HepG2 (cell line): Measurements from ENCODE around the gene SPOP. TPM values are rescaled to one million over a fixed set of nuclear protein-coding genes. Genes with fewer than 3 reads are reported as not detected.

ENCODE experiments used
- CHD4 ChIP-seq: fragments of 200-600 bp; sonication (generic); IDR thresholded peaks from 2 replicates; pipeline ENCODE4 v1.7.0; 2017; ENCODE audit warnings: mild to moderate bottlenecking, low read length, borderline replicate concordance
- ELF1 ChIP-seq: sonication (generic); formaldehyde crosslinking; IDR thresholded peaks from 2 replicates; pipeline ENCODE4 v1.4.0; 2020; ENCODE audit warnings: missing genetic modification reagents
- FOXO1 ChIP-seq: sonication (generic); formaldehyde crosslinking; IDR thresholded peaks from 2 replicates; pipeline ENCODE4 v1.4.0; 2020; ENCODE audit warnings: missing genetic modification reagents
- GATAD2A ChIP-seq: IDR thresholded peaks from 2 replicates; pipeline ENCODE4 v1.6.1; 2016
- KLF6 ChIP-seq: IDR thresholded peaks from 2 replicates; pipeline ENCODE4 v1.8.0; 2016; ENCODE audit warnings: missing biosample characterization, missing genetic modification reagents
- MAFG ChIP-seq: sonication (generic); formaldehyde crosslinking; IDR thresholded peaks from 2 replicates; pipeline ENCODE4 v1.5.1; 2020; ENCODE audit warnings: mild to moderate bottlenecking, missing genetic modification reagents
- MATR3 ChIP-seq: sonication (generic); formaldehyde crosslinking; IDR thresholded peaks from 2 replicates; pipeline ENCODE4 v1.4.0; 2020; ENCODE audit warnings: missing genetic modification reagents
- MED1 ChIP-seq: sonication (generic); formaldehyde crosslinking; IDR thresholded peaks from 2 replicates; pipeline ENCODE4 v1.4.0; 2020; ENCODE audit warnings: missing genetic modification reagents
- NFE2 ChIP-seq: sonication (generic); formaldehyde crosslinking; IDR thresholded peaks from 2 replicates; pipeline ENCODE4 v1.4.0; 2020; ENCODE audit warnings: missing genetic modification reagents
- NFE2L1 ChIP-seq: sonication (generic); formaldehyde crosslinking; IDR thresholded peaks from 2 replicates; pipeline ENCODE4 v1.4.0; 2020; ENCODE audit warnings: missing genetic modification reagents, mild to moderate bottlenecking, borderline replicate concordance
- PRPF4 ChIP-seq: fragments of 200-400 bp; formaldehyde crosslinking; IDR thresholded peaks from 2 replicates; pipeline ENCODE4 v1.6.1; 2016; ENCODE audit warnings: low read length, low read depth; ENCODE audit not compliant: poor library complexity, severe bottlenecking
- RCOR2 ChIP-seq: IDR thresholded peaks from 2 replicates; pipeline ENCODE4 v1.6.1; 2016; ENCODE audit warnings: missing biosample characterization, missing genetic modification reagents
- SRF ChIP-seq: IDR thresholded peaks from 2 replicates; pipeline ENCODE4 v1.6.1; 2011; ENCODE audit warnings: mild to moderate bottlenecking, low read depth, low read length, moderate library complexity
- TBP ChIP-seq: sonication (generic); formaldehyde crosslinking; IDR thresholded peaks from 2 replicates; pipeline ENCODE4 v1.5.0; 2020; ENCODE audit warnings: missing genetic modification reagents
- TP53 ChIP-seq: sonication (generic); formaldehyde crosslinking; conservative IDR thresholded peaks from 2 replicates; pipeline ENCODE4 v1.4.0; 2020; ENCODE audit warnings: missing genetic modification reagents
- TRIM24 ChIP-seq: sonication (generic); formaldehyde crosslinking; IDR thresholded peaks from 2 replicates; pipeline ENCODE4 v1.8.0; 2022; ENCODE audit warnings: mild to moderate bottlenecking, missing genetic modification reagents
- YY1 ChIP-seq: IDR thresholded peaks from 2 replicates; pipeline ENCODE4 v1.6.1; 2011; ENCODE audit warnings: low read length, low read depth, moderate library complexity, mild to moderate bottlenecking; ENCODE audit not compliant: insufficient read depth, insufficient replicate concordance
- ZFP90 ChIP-seq: sonication (generic); formaldehyde crosslinking; IDR thresholded peaks from 2 replicates; pipeline ENCODE4 v1.8.0; 2022; ENCODE audit warnings: missing genetic modification reagents, mild to moderate bottlenecking, inconsistent platforms, borderline replicate concordance
- ZNF317 ChIP-seq: sonication (generic); formaldehyde crosslinking; IDR thresholded peaks from 2 replicates; pipeline ENCODE4 v1.5.0; 2020; ENCODE audit warnings: mild to moderate bottlenecking, missing genetic modification reagents
- ZNF550 ChIP-seq: sonication (generic); formaldehyde crosslinking; IDR thresholded peaks from 2 replicates; pipeline ENCODE4 v1.4.0; 2020; ENCODE audit warnings: mild to moderate bottlenecking, missing genetic modification reagents, borderline replicate concordance
- ZNF629 ChIP-seq: sonication (generic); formaldehyde crosslinking; conservative IDR thresholded peaks from 2 replicates; pipeline ENCODE4 v1.5.0; 2020; ENCODE audit warnings: missing genetic modification reagents
- ZNF644 ChIP-seq: IDR thresholded peaks from 2 replicates; pipeline ENCODE4 v1.6.1; 2016; ENCODE audit warnings: low read depth
- ZNF773 ChIP-seq: sonication (generic); formaldehyde crosslinking; IDR thresholded peaks from 2 replicates; pipeline ENCODE4 v1.4.0; 2020; ENCODE audit warnings: missing genetic modification reagents, borderline replicate concordance
- ZSCAN9 ChIP-seq: IDR thresholded peaks from 2 replicates; pipeline ENCODE4 v1.6.1; 2016; ENCODE audit warnings: borderline replicate concordance
- polyA plus RNA-seq, 8 experiments: library from polyadenylated mRNA; depleted of rRNA in 3 of 8; stranded (reverse) in 7 of 8; unstranded in 1 of 8; fragments of >200 nt; fragmentation: Illumina TruSeq in 4 of 8; extraction: Trizol in 4 of 8; gene quantifications; 2 replicates each; pipeline versions ENCODE4 v1.2.1 to v1.2.3, GENCODE V29; 2011 to 2016; ENCODE audit warnings: low read depth in 4 of 8, missing spikeins in 1 of 8, mixed read lengths in 1 of 8; ENCODE audit not compliant: insufficient read depth in 1 of 8
- total RNA-seq, 5 experiments: library from RNA; depleted of rRNA; stranded (reverse); fragments of >200 nt; fragmentation: Illumina TruSeq; extraction: Trizol; gene quantifications; 2 replicates each; pipeline ENCODE4 v1.2.3, GENCODE V29; 2016; ENCODE audit warnings: low read depth in 1 of 5
- TF ChIP-seq, protein P1 (sequence below): sonication (generic); formaldehyde crosslinking; IDR thresholded peaks from 2 replicates; pipeline ENCODE4 v1.8.0; 2022; ENCODE audit warnings: missing genetic modification reagents, mild to moderate bottlenecking, borderline replicate concordance
- TF ChIP-seq, protein P2 (sequence below): sonication (generic); formaldehyde crosslinking; IDR thresholded peaks from 2 replicates; pipeline ENCODE4 v1.8.0; 2022; ENCODE audit warnings: mild to moderate bottlenecking, missing genetic modification reagents
- TF ChIP-seq, protein P3 (sequence below): IDR thresholded peaks from 2 replicates; pipeline ENCODE4 v1.6.1; 2016; ENCODE audit warnings: control low read depth
- TF ChIP-seq, protein P4 (sequence below): sonication (generic); formaldehyde crosslinking; conservative IDR thresholded peaks from 2 replicates; pipeline ENCODE4 v1.4.0; 2020; ENCODE audit warnings: missing genetic modification reagents

Gene SPOP
- total and polyA plus RNA-seq, 2 of the 13 experiments (the other 11 are each of a cell fraction or from before 2014, with no cell fraction given): 52.8 to 60.8 TPM

DNA sequence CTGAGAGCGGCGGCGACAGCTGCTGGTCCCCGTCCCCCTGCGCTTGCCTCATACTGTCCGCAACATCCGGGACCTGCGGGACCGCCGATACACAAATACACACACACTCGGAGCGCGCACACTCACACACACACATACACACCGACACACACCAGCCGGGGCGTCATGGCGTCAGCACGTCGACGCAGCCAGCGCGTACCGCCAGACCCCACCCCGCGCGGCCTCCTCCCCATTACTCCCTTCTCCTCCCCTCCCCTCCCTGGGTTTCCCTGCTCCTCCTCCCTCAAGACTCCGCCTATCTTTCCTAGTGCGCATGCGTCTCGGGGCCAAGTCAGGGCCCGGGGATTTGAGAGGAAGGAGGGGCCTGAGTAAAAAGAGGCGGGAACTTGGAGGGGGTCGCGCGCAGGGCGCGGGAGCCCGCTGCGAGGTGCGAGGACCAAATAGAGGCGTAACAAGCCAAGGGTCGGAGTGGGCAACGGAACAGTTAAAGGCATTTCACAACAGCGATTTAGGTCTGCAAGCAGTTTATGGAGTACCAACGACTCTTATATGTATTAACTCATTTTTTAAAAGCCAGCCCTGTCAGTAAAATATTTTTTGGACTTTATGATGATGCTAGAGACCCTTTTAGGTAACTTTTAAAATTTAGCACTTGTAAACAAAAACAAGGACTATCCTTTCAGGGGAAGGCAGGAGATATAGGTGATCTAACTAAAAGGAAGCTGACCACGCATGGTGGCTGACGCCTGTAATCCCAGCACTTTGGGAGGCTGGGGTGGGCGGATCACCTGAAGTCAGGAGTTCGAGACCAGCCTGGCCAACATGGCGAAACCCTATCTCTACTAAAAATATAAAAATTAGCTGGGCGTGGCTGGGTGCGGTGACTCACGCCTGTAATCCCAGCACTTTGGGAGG is at the start of gene SPOP (continued):
- TF ChIP-seq ZSCAN9 (CRISPR knock-in tag) (peak; percentile 97), ZNF773 (CRISPR knock-in tag) (peak; percentile 91; the same call in 1 of the 2 replicates), PRPF4 (no peak), ZNF550 (0 out of 2 replicates have a peak, but pooled peaks have one; percentile 70), SRF (no peak), CHD4 (no peak; the same call in 1 of the 2 replicates), MED1 (peak; percentile 77; the same call in 1 of the 2 replicates), TP53 (peak; percentile 22), ZNF629 (CRISPR knock-in tag) (no peak), ZNF317 (peak; percentile 90), MAFG (CRISPR knock-in tag) (no peak), TBP (CRISPR knock-in tag) (no peak), TRIM24 (CRISPR knock-in tag) (no peak), ELF1 (CRISPR knock-in tag) (peak; percentile 38; the same call in 1 of the 2 replicates), FOXO1 (CRISPR knock-in tag) (peak; percentile 77), YY1 (peak; percentile 79), GATAD2A (CRISPR knock-in tag) (peak; percentile 76), ZNF644 (CRISPR knock-in tag) (no peak), MATR3 (CRISPR knock-in tag) (no peak), RCOR2 (CRISPR knock-in tag) (peak; percentile 88), NFE2 (CRISPR knock-in tag) (no peak), ZFP90 (CRISPR knock-in tag) (peak; percentile 99), KLF6 (CRISPR knock-in tag) (peak; percentile 97), NFE2L1 (CRISPR knock-in tag) (peak; percentile 86; the same call in 1 of the 2 replicates)
- TF ChIP-seq, protein P1, sequence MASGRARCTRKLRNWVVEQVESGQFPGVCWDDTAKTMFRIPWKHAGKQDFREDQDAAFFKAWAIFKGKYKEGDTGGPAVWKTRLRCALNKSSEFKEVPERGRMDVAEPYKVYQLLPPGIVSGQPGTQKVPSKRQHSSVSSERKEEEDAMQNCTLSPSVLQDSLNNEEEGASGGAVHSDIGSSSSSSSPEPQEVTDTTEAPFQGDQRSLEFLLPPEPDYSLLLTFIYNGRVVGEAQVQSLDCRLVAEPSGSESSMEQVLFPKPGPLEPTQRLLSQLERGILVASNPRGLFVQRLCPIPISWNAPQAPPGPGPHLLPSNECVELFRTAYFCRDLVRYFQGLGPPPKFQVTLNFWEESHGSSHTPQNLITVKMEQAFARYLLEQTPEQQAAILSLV: peak; percentile 99
- TF ChIP-seq, protein P2, sequence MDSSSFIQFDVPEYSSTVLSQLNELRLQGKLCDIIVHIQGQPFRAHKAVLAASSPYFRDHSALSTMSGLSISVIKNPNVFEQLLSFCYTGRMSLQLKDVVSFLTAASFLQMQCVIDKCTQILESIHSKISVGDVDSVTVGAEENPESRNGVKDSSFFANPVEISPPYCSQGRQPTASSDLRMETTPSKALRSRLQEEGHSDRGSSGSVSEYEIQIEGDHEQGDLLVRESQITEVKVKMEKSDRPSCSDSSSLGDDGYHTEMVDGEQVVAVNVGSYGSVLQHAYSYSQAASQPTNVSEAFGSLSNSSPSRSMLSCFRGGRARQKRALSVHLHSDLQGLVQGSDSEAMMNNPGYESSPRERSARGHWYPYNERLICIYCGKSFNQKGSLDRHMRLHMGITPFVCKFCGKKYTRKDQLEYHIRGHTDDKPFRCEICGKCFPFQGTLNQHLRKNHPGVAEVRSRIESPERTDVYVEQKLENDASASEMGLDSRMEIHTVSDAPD (CRISPR knock-in tag): peak; percentile 95
- TF ChIP-seq, protein P3, sequence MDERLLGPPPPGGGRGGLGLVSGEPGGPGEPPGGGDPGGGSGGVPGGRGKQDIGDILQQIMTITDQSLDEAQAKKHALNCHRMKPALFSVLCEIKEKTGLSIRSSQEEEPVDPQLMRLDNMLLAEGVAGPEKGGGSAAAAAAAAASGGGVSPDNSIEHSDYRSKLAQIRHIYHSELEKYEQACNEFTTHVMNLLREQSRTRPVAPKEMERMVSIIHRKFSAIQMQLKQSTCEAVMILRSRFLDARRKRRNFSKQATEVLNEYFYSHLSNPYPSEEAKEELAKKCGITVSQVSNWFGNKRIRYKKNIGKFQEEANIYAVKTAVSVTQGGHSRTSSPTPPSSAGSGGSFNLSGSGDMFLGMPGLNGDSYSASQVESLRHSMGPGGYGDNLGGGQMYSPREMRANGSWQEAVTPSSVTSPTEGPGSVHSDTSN (CRISPR knock-in tag): peak; percentile 26; the same call in 1 of the 2 replicates
- TF ChIP-seq, protein P4, sequence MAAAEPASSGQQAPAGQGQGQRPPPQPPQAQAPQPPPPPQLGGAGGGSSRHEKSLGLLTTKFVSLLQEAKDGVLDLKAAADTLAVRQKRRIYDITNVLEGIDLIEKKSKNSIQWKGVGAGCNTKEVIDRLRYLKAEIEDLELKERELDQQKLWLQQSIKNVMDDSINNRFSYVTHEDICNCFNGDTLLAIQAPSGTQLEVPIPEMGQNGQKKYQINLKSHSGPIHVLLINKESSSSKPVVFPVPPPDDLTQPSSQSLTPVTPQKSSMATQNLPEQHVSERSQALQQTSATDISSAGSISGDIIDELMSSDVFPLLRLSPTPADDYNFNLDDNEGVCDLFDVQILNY (CRISPR knock-in tag): peak; percentile 63; the same call in 1 of the 2 replicates
